ENCODE results near the gene ZNF667.

The ZNF667 gene

GRCh38 chr19:56393119-56394012, 83.8 kb downstream of the ZNF667 start, which contains the start of gene ZNF582:
Gene ZNF582 (minus strand): TSS chr19:56393534. CDS start chr19:56391752, 1,782 bp downstream.
- DNase-seq (ENCODE audit: low read depth in 2 of 2), result peak; percentile 75 to 83
